Anterior cingulate cortex (tissue), 58 donors: ENCODE results near the gene NT5DC1.
A peak's percentile ranks its signal among the peaks of the same experiment; 100 is the strongest.
"Not testable (repeated sequence)": the region's sequence is repeated elsewhere in the genome, so short reads cannot be mapped to it uniquely, and the experiment has no call there.

Source experiments
- DNase-seq, 58 donors: peaks; one replicate each; lab custom pipeline; 2025; lab: John Stamatoyannopoulos, UW

The NT5DC1 gene

GRCh38 chr6:116266803-116267202, 166.2 kb downstream of the NT5DC1 start:
- DNase-seq: no peak

GRCh38 chr6:116267836-116268588, 167.4 kb downstream of the NT5DC1 start:
- DNase-seq: no peak

GRCh38 chr6:116268589-116269293, 168.1 kb downstream of the NT5DC1 start:
- DNase-seq: peak in 2 of 58 donors; percentile 26 to 42

GRCh38 chr6:116271149-116271708, 170.6 kb downstream of the NT5DC1 start:
- DNase-seq: no peak

- no peak for DNase-seq
Observed at GRCh38 chr6:116277124-116277523, 176.5 kb downstream of the NT5DC1 start.

- no peak for DNase-seq
Observed at GRCh38 chr6:116278481-116278829, 177.8 kb downstream of the NT5DC1 start.

- peak in 10 of 58 donors; percentile 26 to 63 (median 50) for DNase-seq
Observed at GRCh38 chr6:116278854-116279231, 178.2 kb downstream of the NT5DC1 start.

- peak; percentile 52 to 97 (median 92) for DNase-seq
Observed at GRCh38 chr6:116279232-116280160, 178.8 kb downstream of the NT5DC1 start, which contains the start of gene TSPYL1. TSS of gene TSPYL1 (minus strand) at chr6:116279930. CDS start at chr6:116279830, 100 bp downstream.

- peak in 1 of 58 donors; percentile 7 for DNase-seq
Observed at GRCh38 chr6:116280161-116280932, 179.7 kb downstream of the NT5DC1 start.

- no peak for DNase-seq
Observed at GRCh38 chr6:116280933-116281316, 180.3 kb downstream of the NT5DC1 start.

- no peak for DNase-seq
Observed at GRCh38 chr6:116282698-116283097, 182.0 kb downstream of the NT5DC1 start.

GRCh38 chr6:116283191-116283590, 182.5 kb downstream of the NT5DC1 start:
- DNase-seq: no peak

- not testable (repeated sequence) for DNase-seq
Observed at GRCh38 chr6:116284984-116285383, 184.3 kb downstream of the NT5DC1 start.

GRCh38 chr6:116286773-116287358, 186.2 kb downstream of the NT5DC1 start:
- DNase-seq: no peak

- peak in 1 of 58 donors; percentile 18 for DNase-seq
Observed at GRCh38 chr6:116287689-116288282, 187.1 kb downstream of the NT5DC1 start.

GRCh38 chr6:116289876-116290275, 189.2 kb downstream of the NT5DC1 start:
- DNase-seq: no peak

- DNase-seq: peak in 1 of 58 donors; percentile 3
Observed at GRCh38 chr6:116290799-116291198, 190.1 kb downstream of the NT5DC1 start.

- no peak for DNase-seq
Observed at GRCh38 chr6:116291701-116292396, 191.2 kb downstream of the NT5DC1 start.
